ENCODE measurements around the gene SLC9B1.

Gene SLC9B1

GRCh38 chr4:103032574-103032973, 13.1 kb upstream of the SLC9B1 start:
- DNase-seq (ENCODE audit: low read depth): no peak
- Histone ChIP-seq H3K27me3 (replicated peaks; ENCODE audit: control insufficient read depth, insufficient read depth, low read length) (no peaks in the 10 kb centered on the region), H3K4me1 (ENCODE audit: control insufficient read depth, insufficient read depth, low read length) (no peaks in the 10 kb centered on the region), H3K4me3 (ENCODE audit: low read length) (no peak overlapping the region), H3K36me3 (ENCODE audit: control insufficient read depth, insufficient read depth, low read length, severe bottlenecking) (peaks cover 28% of the 10 kb centered on the region), H3K9ac (ENCODE audit: low read length) (no peak overlapping the region), H3K9me3 (ENCODE audit: control insufficient read depth, low read length) (no peaks in the 10 kb centered on the region)

GRCh38 chr4:103030791-103031190, 11.3 kb upstream of the SLC9B1 start:
- H3K27me3 ChIP-seq (replicated peaks; ENCODE audit: control insufficient read depth, insufficient read depth, low read length): no peaks in the 10 kb centered on the region
- H3K9me3 ChIP-seq (ENCODE audit: control insufficient read depth, low read length): no peaks in the 10 kb centered on the region
- peaks cover 19% of the 10 kb centered on the region for H3K36me3 ChIP-seq (ENCODE audit: control insufficient read depth, insufficient read depth, low read length, severe bottlenecking)
- no peak for DNase-seq (ENCODE audit: low read depth)
- H3K9ac ChIP-seq (ENCODE audit: low read length): no peak overlapping the region
- H3K4me3 ChIP-seq (ENCODE audit: low read length): no peak overlapping the region
- H3K4me1 ChIP-seq (ENCODE audit: control insufficient read depth, insufficient read depth, low read length): no peaks in the 10 kb centered on the region

- Histone ChIP-seq H3K36me3 (ENCODE audit: control insufficient read depth, insufficient read depth, low read length, severe bottlenecking) (peaks cover 19% of the 10 kb centered on the region), H3K27me3 (replicated peaks; ENCODE audit: control insufficient read depth, insufficient read depth, low read length) (no peaks in the 10 kb centered on the region), H3K4me1 (ENCODE audit: control insufficient read depth, insufficient read depth, low read length) (no peaks in the 10 kb centered on the region), H3K9ac (ENCODE audit: low read length) (no peak overlapping the region), H3K4me3 (ENCODE audit: low read length) (no peak overlapping the region), H3K9me3 (ENCODE audit: control insufficient read depth, low read length) (no peaks in the 10 kb centered on the region)
- no peak for DNase-seq (ENCODE audit: low read depth)
Observed at GRCh38 chr4:103029300-103029699, 9.8 kb upstream of the SLC9B1 start.

- DNase-seq (ENCODE audit: low read depth): no peak
- Histone ChIP-seq H3K36me3 (ENCODE audit: control insufficient read depth, insufficient read depth, low read length, severe bottlenecking) (peaks cover 24% of the 10 kb centered on the region), H3K9me3 (ENCODE audit: control insufficient read depth, low read length) (no peaks in the 10 kb centered on the region), H3K9ac (ENCODE audit: low read length) (no peak overlapping the region), H3K27me3 (replicated peaks; ENCODE audit: control insufficient read depth, insufficient read depth, low read length) (no peaks in the 10 kb centered on the region), H3K4me1 (ENCODE audit: control insufficient read depth, insufficient read depth, low read length) (no peaks in the 10 kb centered on the region), H3K4me3 (ENCODE audit: low read length) (no peak overlapping the region)
Observed at GRCh38 chr4:103026868-103027267, 7.4 kb upstream of the SLC9B1 start.

- H3K36me3 ChIP-seq (ENCODE audit: control insufficient read depth, insufficient read depth, low read length, severe bottlenecking): peaks cover 8% of the 10 kb centered on the region
- no peaks in the 10 kb centered on the region for H3K27me3 ChIP-seq (replicated peaks; ENCODE audit: control insufficient read depth, insufficient read depth, low read length)
- H3K9me3 ChIP-seq (ENCODE audit: control insufficient read depth, low read length): no peaks in the 10 kb centered on the region
- H3K9ac ChIP-seq (ENCODE audit: low read length): no peak overlapping the region
- peaks cover 3% of the 10 kb centered on the region for H3K4me1 ChIP-seq (ENCODE audit: control insufficient read depth, insufficient read depth, low read length)
- no peak for DNase-seq (ENCODE audit: low read depth)
- no peak overlapping the region for H3K4me3 ChIP-seq (ENCODE audit: low read length)
Observed at GRCh38 chr4:103024996-103025395, 5.5 kb upstream of the SLC9B1 start.

GRCh38 chr4:103021120-103021519, 1.6 kb upstream of the SLC9B1 start:
- no peak for DNase-seq (ENCODE audit: low read depth)
- Histone ChIP-seq H3K4me3 (ENCODE audit: low read length) (no peak overlapping the region), H3K27me3 (replicated peaks; ENCODE audit: control insufficient read depth, insufficient read depth, low read length) (no peaks in the 10 kb centered on the region), H3K4me1 (ENCODE audit: control insufficient read depth, insufficient read depth, low read length) (peaks cover 9% of the 10 kb centered on the region), H3K9ac (ENCODE audit: low read length) (no peak overlapping the region), H3K9me3 (ENCODE audit: control insufficient read depth, low read length) (no peaks in the 10 kb centered on the region), H3K36me3 (ENCODE audit: control insufficient read depth, insufficient read depth, low read length, severe bottlenecking) (peaks cover 5% of the 10 kb centered on the region)

GRCh38 chr4:103018391-103019307, 856 bp downstream of the SLC9B1 start:
- Histone ChIP-seq H3K36me3 (ENCODE audit: control insufficient read depth, insufficient read depth, low read length, severe bottlenecking) (peaks cover 4% of the 10 kb centered on the region), H3K4me1 (ENCODE audit: control insufficient read depth, insufficient read depth, low read length) (peaks cover 9% of the 10 kb centered on the region), H3K27me3 (replicated peaks; ENCODE audit: control insufficient read depth, insufficient read depth, low read length) (no peaks in the 10 kb centered on the region), H3K9ac (ENCODE audit: low read length) (peak overlapping the region; percentile 91), H3K9me3 (ENCODE audit: control insufficient read depth, low read length) (no peaks in the 10 kb centered on the region), H3K4me3 (ENCODE audit: low read length) (peak overlapping the region; percentile 85)
- peak; percentile 60 for DNase-seq (ENCODE audit: low read depth)

GRCh38 chr4:103012551-103012950, 7.0 kb downstream of the SLC9B1 start:
- DNase-seq (ENCODE audit: low read depth): peak; percentile 21
- Histone ChIP-seq H3K9ac (ENCODE audit: low read length) (peak overlapping the region; percentile 36), H3K36me3 (ENCODE audit: control insufficient read depth, insufficient read depth, low read length, severe bottlenecking) (no peaks in the 10 kb centered on the region), H3K9me3 (ENCODE audit: control insufficient read depth, low read length) (no peaks in the 10 kb centered on the region), H3K4me1 (ENCODE audit: control insufficient read depth, insufficient read depth, low read length) (peaks cover 18% of the 10 kb centered on the region), H3K4me3 (ENCODE audit: low read length) (peak overlapping the region; percentile 2), H3K27me3 (replicated peaks; ENCODE audit: control insufficient read depth, insufficient read depth, low read length) (no peaks in the 10 kb centered on the region)

- H3K4me3 ChIP-seq (ENCODE audit: low read length): peak overlapping the region; percentile 2
- peak overlapping the region; percentile 36 for H3K9ac ChIP-seq (ENCODE audit: low read length)
- DNase-seq (ENCODE audit: low read depth): peak; percentile 89
- H3K27me3 ChIP-seq (replicated peaks; ENCODE audit: control insufficient read depth, insufficient read depth, low read length): no peaks in the 10 kb centered on the region
- H3K4me1 ChIP-seq (ENCODE audit: control insufficient read depth, insufficient read depth, low read length): peaks cover 18% of the 10 kb centered on the region
- H3K9me3 ChIP-seq (ENCODE audit: control insufficient read depth, low read length): no peaks in the 10 kb centered on the region
- H3K36me3 ChIP-seq (ENCODE audit: control insufficient read depth, insufficient read depth, low read length, severe bottlenecking): no peaks in the 10 kb centered on the region
Observed at GRCh38 chr4:103012060-103012459, 7.4 kb downstream of the SLC9B1 start.

- H3K9ac ChIP-seq (ENCODE audit: low read length): peak overlapping the region; percentile 4
- no peaks in the 10 kb centered on the region for H3K9me3 ChIP-seq (ENCODE audit: control insufficient read depth, low read length)
- peaks cover 18% of the 10 kb centered on the region for H3K4me1 ChIP-seq (ENCODE audit: control insufficient read depth, insufficient read depth, low read length)
- peak; percentile 42 for DNase-seq (ENCODE audit: low read depth)
- H3K36me3 ChIP-seq (ENCODE audit: control insufficient read depth, insufficient read depth, low read length, severe bottlenecking): no peaks in the 10 kb centered on the region
- H3K4me3 ChIP-seq (ENCODE audit: low read length): no peak overlapping the region
- no peaks in the 10 kb centered on the region for H3K27me3 ChIP-seq (replicated peaks; ENCODE audit: control insufficient read depth, insufficient read depth, low read length)
Observed at GRCh38 chr4:103011378-103012025, 8.0 kb downstream of the SLC9B1 start.

GRCh38 chr4:103010804-103011203, 8.7 kb downstream of the SLC9B1 start:
- Histone ChIP-seq H3K9me3 (ENCODE audit: control insufficient read depth, low read length) (no peaks in the 10 kb centered on the region), H3K4me1 (ENCODE audit: control insufficient read depth, insufficient read depth, low read length) (peaks cover 18% of the 10 kb centered on the region), H3K27me3 (replicated peaks; ENCODE audit: control insufficient read depth, insufficient read depth, low read length) (no peaks in the 10 kb centered on the region), H3K9ac (ENCODE audit: low read length) (no peak overlapping the region), H3K4me3 (ENCODE audit: low read length) (no peak overlapping the region), H3K36me3 (ENCODE audit: control insufficient read depth, insufficient read depth, low read length, severe bottlenecking) (no peaks in the 10 kb centered on the region)
- DNase-seq (ENCODE audit: low read depth): no peak
